HS-5 (cell line): ENCODE data around the gene EML6.

ENCODE experiments used
- DNase-seq: peaks from one replicate; pipeline ENCODE4 v3.0.0-alpha.2; 2012; ENCODE audit warnings: low read depth

EML6 gene

GRCh38 chr2:54946220-54946805, 222.9 kb downstream of the EML6 start:
- no peak for DNase-seq

- no peak for DNase-seq
Measured at GRCh38 chr2:54947136-54947535, 223.7 kb downstream of the EML6 start.

DNA sequence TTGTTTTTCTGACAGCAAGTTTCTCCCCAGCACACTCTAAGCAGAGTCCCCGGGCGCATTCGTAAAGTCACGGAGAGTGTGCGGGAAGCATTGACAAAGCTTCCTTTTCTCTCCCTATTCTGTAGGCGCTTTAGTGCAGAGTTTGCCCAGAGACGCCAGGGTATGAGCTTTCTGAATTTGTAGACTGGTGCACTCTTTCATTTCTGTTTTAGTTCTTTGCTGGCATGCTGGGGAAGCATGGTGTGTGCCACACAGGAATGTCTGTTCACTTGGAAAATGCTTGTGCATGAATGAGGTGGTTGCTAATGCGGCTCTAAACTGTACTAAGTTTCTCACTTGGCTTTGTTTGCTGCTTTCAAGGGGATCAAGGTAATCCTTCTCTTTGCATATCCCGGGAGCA, 224.2 kb downstream of the EML6 start:
- DNase-seq, result no peak

DNA sequence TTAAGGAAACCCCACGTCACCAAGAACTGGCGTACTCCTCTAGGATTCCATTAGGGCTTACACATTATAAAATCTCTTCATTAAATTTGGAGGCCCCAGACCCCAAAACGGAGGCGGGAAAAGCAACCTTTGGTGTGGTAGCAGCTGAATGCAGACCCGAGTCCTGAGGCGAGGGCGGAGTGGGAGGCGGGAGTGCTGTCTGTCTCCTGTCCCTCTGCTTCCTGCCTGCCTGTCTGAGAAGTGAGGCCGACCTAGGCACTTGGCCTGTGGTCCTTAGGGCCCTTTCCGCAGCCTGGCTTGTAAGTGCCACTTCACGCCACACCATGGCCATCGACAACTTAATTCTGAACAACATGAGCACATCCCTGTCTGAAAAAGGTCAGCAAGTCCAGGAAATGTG, 224.7 kb downstream of the EML6 start:
- DNase-seq, result no peak

DNA sequence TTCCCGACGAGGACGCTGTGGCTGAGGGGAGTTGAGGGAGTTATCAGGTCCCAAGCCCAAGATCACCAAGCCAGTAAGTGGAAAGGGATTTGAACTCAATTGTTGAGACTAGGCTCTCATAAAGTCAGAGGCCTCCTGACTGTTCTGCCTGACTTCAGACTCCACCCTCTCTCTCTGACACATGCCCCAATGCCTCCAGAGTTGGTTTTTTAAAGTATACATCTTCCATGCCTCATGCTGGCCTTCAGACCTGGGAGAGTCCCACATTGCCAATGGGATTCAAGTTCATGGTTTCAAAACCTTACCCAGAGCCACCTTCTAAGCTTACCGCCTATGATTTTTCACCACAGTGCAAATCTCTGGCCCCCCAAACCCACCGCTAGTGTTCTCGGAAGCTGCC, 226.0 kb downstream of the EML6 start:
- no peak for DNase-seq

DNA sequence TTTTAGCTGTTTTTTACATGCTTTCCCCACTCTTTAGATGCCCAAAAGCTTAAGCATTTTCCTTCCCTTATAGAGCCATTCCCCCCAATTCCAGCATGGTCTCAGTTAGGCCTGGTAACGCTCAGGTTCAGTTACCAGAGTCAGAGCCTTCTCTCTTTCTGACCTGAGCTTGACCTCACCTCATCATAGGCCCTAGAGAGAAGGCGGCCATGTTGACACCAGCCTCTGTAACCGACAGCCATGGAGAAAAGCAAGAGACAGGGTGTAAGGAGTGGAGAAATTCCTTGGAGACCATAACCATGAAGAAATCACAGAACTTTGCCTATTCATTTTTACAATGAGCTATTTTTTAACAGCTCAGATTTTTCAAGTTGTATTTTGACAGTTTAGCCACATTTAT, 227.3 kb downstream of the EML6 start:
- DNase-seq, result no peak

- no peak for DNase-seq
Measured at GRCh38 chr2:54952425-54952824, 229.0 kb downstream of the EML6 start.

DNA sequence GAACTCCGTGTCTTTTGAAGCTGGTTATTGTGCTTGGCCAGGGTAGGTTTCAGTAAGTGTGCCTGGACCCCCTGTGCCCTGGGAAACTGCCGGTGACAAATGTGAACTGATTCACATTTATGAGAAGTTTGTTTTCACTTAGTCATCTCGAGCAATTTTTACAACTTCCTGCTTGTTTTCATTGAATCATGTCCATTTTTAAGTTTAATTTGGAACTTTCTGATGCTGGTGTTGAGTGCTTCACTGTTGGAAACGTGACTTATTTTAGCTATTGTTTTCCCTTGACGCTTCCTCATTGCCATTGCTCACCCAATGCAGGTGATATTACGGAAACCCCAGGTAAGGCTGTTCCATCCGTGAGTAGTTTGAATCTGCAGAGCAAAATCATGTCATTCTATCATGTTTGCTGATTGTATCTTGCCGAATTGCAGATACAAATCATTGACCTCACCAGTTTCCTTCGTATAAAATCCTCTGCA, 229.6 kb downstream of the EML6 start:
- DNase-seq, result peak; percentile 38

DNA sequence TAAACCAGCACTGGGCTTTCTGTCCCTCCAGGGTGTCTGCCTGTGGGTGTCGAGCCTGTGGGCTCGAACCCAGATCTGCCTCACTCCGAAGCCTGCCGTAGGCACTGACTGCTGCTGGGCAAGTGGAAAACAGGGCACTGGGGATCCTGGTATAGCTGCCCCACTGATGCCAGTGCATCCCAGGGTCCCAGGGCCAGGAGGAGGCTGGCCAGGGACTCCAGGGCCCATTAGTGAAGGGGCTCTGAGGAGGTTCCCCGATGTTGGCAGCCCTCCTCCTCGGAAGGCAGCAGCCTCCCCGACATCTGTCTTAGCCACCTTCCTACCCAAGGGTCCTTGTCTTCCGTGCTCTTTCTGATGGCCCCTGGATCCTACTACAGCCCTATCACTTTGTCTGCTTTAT, 230.7 kb downstream of the EML6 start:
- DNase-seq, result no peak

DNA sequence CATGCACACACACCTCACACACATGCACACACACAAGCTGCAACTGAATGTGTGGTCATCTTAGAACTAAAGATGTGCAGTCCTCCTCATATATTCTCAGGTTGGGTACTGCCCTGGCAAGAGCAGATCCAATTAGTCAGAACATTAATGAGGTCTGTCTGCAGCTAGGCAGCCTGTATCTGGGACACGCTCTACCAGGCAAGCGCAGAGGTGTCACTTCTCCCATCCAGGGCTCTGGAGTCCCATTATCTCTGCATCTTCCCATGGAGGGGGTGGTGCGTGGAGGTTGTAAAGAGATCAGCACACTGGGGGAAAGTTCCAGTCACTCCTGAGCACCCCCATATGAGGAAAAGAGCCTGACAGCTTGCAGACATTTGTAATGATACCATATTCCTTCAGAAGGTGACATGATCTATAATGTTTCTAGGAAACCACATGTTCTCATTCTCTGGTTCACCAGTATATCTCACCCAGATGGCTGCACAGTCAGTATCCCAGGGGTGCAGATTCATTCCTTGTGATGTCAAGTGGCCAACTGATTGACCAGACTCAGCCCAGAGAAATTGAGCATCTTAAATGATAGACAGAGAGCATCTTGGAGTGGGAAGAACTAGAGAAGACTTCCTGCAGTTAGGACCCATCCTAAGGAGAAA, 231.4 kb downstream of the EML6 start:
- DNase-seq, result no peak

DNA sequence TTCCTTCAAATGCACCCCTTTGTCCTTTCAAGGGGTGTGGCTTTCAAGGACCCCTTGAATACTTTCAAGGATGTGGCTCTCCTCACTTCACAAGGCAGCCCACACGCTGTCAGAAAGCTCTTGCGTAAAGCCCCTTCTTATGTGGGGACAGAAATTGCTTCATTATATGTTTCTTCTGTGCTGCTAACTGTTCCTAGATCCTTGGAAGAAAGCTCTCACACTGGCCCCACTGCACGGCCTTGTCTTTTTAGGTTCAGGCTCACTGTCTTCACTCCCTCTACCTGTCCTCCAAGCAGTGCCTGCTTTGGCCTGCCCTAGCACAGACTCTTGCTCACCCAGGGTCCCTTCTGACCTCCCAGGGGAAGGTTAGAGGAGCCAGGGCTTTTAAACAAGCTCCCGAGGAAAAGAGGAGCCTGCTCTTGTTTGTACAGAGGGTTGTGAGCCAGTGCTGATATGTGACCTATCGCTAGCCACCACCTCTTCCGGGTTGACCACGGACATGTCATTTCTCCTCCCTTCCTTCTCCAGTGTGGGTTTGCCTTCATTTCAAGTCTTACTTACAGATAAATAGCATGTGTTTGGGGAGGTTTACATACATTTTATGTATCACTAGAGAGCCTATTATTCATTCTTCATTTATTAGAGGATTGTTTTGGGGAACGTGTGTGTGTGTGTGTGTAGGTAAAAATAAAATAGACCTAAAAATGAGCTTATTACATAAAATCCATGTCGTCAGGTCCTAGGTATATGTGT, 232.1 kb downstream of the EML6 start:
- DNase-seq, result no peak

GRCh38 chr2:54956111-54956627, 232.7 kb downstream of the EML6 start:
- DNase-seq, result no peak

DNA sequence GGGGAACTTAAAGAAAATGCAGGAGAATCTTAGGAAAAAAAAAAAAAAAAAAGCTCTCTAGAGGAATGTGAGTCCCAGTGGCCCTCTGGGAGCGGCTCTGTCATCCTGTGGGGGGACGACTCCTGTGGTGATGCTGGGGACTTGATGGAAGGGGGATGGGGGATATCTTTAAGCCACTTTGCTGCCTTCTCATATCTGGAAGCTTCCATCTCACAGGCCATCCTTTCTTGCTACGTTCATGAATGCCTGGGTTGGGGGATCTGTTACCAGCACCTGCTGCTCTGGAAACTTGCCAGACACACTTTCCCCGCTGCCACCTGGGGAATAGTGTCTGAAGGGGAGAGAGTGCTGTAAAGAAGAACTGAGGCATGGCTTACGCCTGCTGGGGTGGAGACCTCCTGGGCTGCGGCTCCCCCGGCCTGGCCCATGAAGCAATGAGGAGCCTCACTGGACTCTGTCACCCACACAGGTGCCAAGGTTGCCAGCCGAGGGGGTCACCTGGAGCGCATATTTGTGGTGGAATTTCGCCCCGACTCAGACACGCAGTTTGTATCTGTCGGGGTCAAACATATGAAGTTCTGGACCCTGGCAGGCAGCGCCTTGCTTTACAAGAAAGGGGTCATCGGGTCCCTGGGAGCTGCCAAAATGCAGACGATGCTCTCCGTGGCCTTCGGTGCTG, 234.0 kb downstream of the EML6 start:
- DNase-seq, result no peak

GRCh38 chr2:54958717-54959371, 235.4 kb downstream of the EML6 start:
- no peak for DNase-seq

GRCh38 chr2:54960164-54960563, 236.7 kb downstream of the EML6 start:
- DNase-seq, result no peak

DNA sequence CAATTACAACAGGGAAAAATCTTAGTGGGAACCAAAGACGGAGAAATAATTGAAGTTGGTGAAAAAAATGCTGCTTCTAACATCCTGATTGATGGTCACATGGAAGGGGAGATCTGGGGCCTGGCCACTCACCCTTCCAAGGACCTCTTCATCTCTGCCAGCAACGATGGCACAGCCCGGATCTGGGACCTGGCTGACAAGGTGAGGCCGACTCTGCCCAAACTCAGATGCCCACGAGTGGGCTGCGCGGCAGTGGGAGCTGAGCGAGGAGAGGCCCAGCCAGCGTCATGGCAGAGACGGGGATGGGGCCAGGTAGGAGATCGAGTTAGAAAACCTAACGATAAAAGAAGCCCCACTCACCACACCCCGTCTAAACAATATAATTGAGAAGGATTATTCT, 239.0 kb downstream of the EML6 start:
- no peak for DNase-seq

GRCh38 chr2:54962935-54963440, 239.5 kb downstream of the EML6 start:
- no peak for DNase-seq

GRCh38 chr2:54963476-54963875, 240.0 kb downstream of the EML6 start:
- no peak for DNase-seq

DNA sequence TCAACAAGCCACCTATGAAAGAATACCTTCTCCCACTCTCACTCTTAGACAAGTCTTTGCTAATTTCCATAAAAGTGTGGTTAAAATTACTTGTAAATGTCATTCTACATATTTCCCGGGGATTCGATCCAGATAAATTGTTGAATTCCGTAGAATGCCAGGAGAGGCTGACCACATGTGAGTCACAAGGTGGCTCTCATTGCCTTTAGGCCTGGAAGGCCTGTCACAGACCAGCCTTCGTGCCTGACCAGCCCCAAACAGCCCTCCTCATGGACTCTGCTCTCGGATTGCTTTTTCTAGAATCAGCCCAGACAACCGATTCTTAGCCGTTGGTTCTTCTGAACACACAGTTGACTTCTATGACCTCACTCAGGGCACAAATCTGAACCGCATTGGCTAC, 240.8 kb downstream of the EML6 start:
- no peak for DNase-seq

DNA sequence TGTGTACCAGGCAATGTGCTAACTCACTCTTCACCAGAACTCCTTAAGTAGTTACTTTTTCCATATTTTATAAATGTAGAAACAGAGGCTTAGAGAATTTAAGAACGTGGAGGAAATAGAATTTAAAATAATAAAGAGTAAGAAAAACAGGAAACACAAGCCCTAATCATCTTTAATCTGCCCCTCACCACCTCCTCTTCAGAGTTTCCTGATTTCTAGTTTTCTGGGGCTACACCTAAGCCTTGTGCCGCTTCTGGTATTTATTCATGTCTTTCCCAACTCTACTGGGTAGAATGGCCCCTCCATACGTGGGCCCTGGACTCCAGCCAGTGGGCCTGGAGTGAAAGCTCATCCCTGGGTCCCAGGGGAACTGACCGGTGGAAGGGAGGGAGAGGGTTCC, 241.4 kb downstream of the EML6 start:
- DNase-seq, result no peak

GRCh38 chr2:54965425-54965824, 242.0 kb downstream of the EML6 start:
- DNase-seq, result no peak
